ENCODE results near the gene SOX14. TPM values are rescaled to one million over a fixed set of nuclear protein-coding genes. Genes with fewer than 3 reads are reported as not detected.

Gene SOX14
- polyA plus RNA-seq (ENCODE audit: insufficient read length) = not detected
- long read RNA-seq, donor 1 = 0 reads
- long read RNA-seq, donor 2 = 0 reads
- long read RNA-seq, donor 3 = 0 reads
- long read RNA-seq, donor 4 = 0 reads
- long read RNA-seq, donor 5 = 0 reads
- long read RNA-seq, donor 6 = 0 reads
- long read RNA-seq, donor 7 = 0 reads
- long read RNA-seq, donor 8 = 0 reads

- no peak for DNase-seq
Measured at GRCh38 chr3:137764001-137764433, at the start of gene SOX14. Gene SOX14 (plus strand): TSS chr3:137764315. CDS start chr3:137764785, 470 bp downstream.

- DNase-seq = no peak
Measured at GRCh38 chr3:137714551-137714950, 49.6 kb upstream of the SOX14 start.

GRCh38 chr3:137724240-137724639 is 39.9 kb upstream of the SOX14 start:
- no peak for DNase-seq

- no peak for DNase-seq
Measured at GRCh38 chr3:137737208-137737607, 26.9 kb upstream of the SOX14 start.

- no peak for DNase-seq
Measured at GRCh38 chr3:137738710-137739109, 25.4 kb upstream of the SOX14 start.

- no peak for DNase-seq
Measured at GRCh38 chr3:137743608-137744007, 20.5 kb upstream of the SOX14 start.

GRCh38 chr3:137746808-137747207 is 17.3 kb upstream of the SOX14 start:
- DNase-seq = no peak

- DNase-seq = no peak
Measured at GRCh38 chr3:137759505-137759904, 4.6 kb upstream of the SOX14 start.

- no peak for DNase-seq
Measured at GRCh38 chr3:137760341-137761098, 3.6 kb upstream of the SOX14 start.

- no peak for DNase-seq
Measured at GRCh38 chr3:137761099-137761562, 3.0 kb upstream of the SOX14 start.

GRCh38 chr3:137761563-137762503 is 2.3 kb upstream of the SOX14 start:
- DNase-seq = no peak

GRCh38 chr3:137762674-137763593 is 1.2 kb upstream of the SOX14 start:
- DNase-seq = no peak

GRCh38 chr3:137763594-137763938 is 549 bp upstream of the SOX14 start:
- DNase-seq = no peak

GRCh38 chr3:137764563-137765309 is 621 bp downstream of the SOX14 start:
- DNase-seq = no peak

GRCh38 chr3:137765310-137766033 is 1.4 kb downstream of the SOX14 start:
- no peak for DNase-seq

- DNase-seq = no peak
Measured at GRCh38 chr3:137766041-137766875, 2.1 kb downstream of the SOX14 start.

- no peak for DNase-seq
Measured at GRCh38 chr3:137766876-137767537, 2.9 kb downstream of the SOX14 start.

GRCh38 chr3:137767538-137768360 is 3.6 kb downstream of the SOX14 start:
- DNase-seq = no peak

All from left kidney (tissue), 8 donors.